Fibroblast of skin of left biceps (primary cell): ENCODE measurements around the gene BARX2.
A peak's percentile ranks its signal among the peaks of the same experiment; 100 is the strongest.
"Not testable (repeated sequence)": the region's sequence is repeated elsewhere in the genome, so short reads cannot be mapped to it uniquely, and the experiment has no call there.

Experiments
- DNase-seq, 2 experiments: peaks; one replicate each; pipeline ENCODE4 v3.0.0-alpha.2; 2013; ENCODE audit warnings: low read depth in 2 of 2

The BARX2 gene

GRCh38 chr11:129375751-129376657, at the start of gene BARX2:
Gene BARX2, plus strand, starts transcription at chr11:129375848. Its CDS starts 188 bp downstream, at chr11:129376036.
- no peak for DNase-seq

- no peak for DNase-seq
Measured at GRCh38 chr11:129326921-129327320, 48.7 kb upstream of the BARX2 start.

GRCh38 chr11:129327708-129328107, 47.9 kb upstream of the BARX2 start:
- not testable (repeated sequence) for DNase-seq

- no peak for DNase-seq
Measured at GRCh38 chr11:129328756-129329155, 46.9 kb upstream of the BARX2 start.

- no peak for DNase-seq
Measured at GRCh38 chr11:129331217-129331616, 44.4 kb upstream of the BARX2 start.

GRCh38 chr11:129331871-129332274, 43.8 kb upstream of the BARX2 start:
- peak in 1 of 2 experiments; percentile 32 for DNase-seq

- DNase-seq = no peak
Measured at GRCh38 chr11:129333873-129334272, 41.8 kb upstream of the BARX2 start.

GRCh38 chr11:129344301-129344940, 31.2 kb upstream of the BARX2 start:
- not testable (repeated sequence) for DNase-seq

- DNase-seq = no peak
Measured at GRCh38 chr11:129346916-129347315, 28.7 kb upstream of the BARX2 start.

- DNase-seq = no peak
Measured at GRCh38 chr11:129348813-129349212, 26.8 kb upstream of the BARX2 start.

GRCh38 chr11:129352676-129353075, 23.0 kb upstream of the BARX2 start:
- DNase-seq = no peak

GRCh38 chr11:129354691-129355090, 21.0 kb upstream of the BARX2 start:
- no peak for DNase-seq

- DNase-seq = no peak
Measured at GRCh38 chr11:129359748-129360147, 15.9 kb upstream of the BARX2 start.

GRCh38 chr11:129364143-129364654, 11.4 kb upstream of the BARX2 start:
- peak; percentile 41 to 44 for DNase-seq

- no peak for DNase-seq
Measured at GRCh38 chr11:129365816-129366215, 9.8 kb upstream of the BARX2 start.

GRCh38 chr11:129366737-129367597, 8.7 kb upstream of the BARX2 start:
- no peak for DNase-seq

- no peak for DNase-seq
Measured at GRCh38 chr11:129368889-129369672, 6.6 kb upstream of the BARX2 start.

- DNase-seq = no peak
Measured at GRCh38 chr11:129370715-129371114, 4.9 kb upstream of the BARX2 start.

- DNase-seq = no peak
Measured at GRCh38 chr11:129372609-129373488, 2.8 kb upstream of the BARX2 start.

- DNase-seq = no peak
Measured at GRCh38 chr11:129373489-129373953, 2.1 kb upstream of the BARX2 start.
